Suprapubic skin (tissue), 4 donors: ENCODE results near the gene SEMA6A.

Experiments used
- CTCF ChIP-seq, 2 donors: fragments of 200-600 bp in 1 of 2; fragments of 450-650 bp in 1 of 2; sonication (generic) in 1 of 2; IDR thresholded peaks; one replicate each; pipeline ENCODE4 v1.5.1; 2016 to 2019; ENCODE audit warnings: antibody characterized with exemption in 2 of 2, mild to moderate bottlenecking in 1 of 2, moderate library complexity in 1 of 2
- EP300 ChIP-seq: sonication (generic); formaldehyde crosslinking; IDR thresholded peaks from one replicate; pipeline ENCODE4 v1.6.1; 2017; ENCODE audit warnings: antibody characterized with exemption
- POLR2A ChIP-seq, 2 donors: fragments of 450-650 bp; IDR thresholded peaks; one replicate each; pipeline ENCODE4 v1.6.1; 2017; ENCODE audit warnings: antibody characterized with exemption in 2 of 2, mild to moderate bottlenecking in 2 of 2, moderate library complexity in 2 of 2
- POLR2AphosphoS5 ChIP-seq, 3 donors: sonication (generic); formaldehyde crosslinking; IDR thresholded peaks; one replicate each; pipeline ENCODE4 v1.6.1; 2017; ENCODE audit warnings: antibody characterized with exemption in 3 of 3

- TF ChIP-seq CTCF (IDR thresholded peaks at IDR 0.05) (no peak), POLR2AphosphoS5 (IDR thresholded peaks at IDR 0.05) (no peak), POLR2A (IDR thresholded peaks at IDR 0.05) (no peak), EP300 (no peak)
Observed at GRCh38 chr5:116419258-116419657, 155.4 kb downstream of the SEMA6A start.
